IPS-15b (cell line): ENCODE measurements around the gene DIRAS1.
A peak's percentile ranks its signal among the peaks of the same experiment; 100 is the strongest.

Experiments used
- H3K27me3 ChIP-seq: one replicate; pipeline ENCODE4 v1.6.1; 2013; ENCODE audit warnings: low read length; ENCODE audit not compliant: control insufficient read depth, insufficient read depth
- H3K36me3 ChIP-seq: one replicate; pipeline ENCODE4 v1.6.1; 2013; ENCODE audit warnings: low read length; ENCODE audit not compliant: control insufficient read depth, insufficient read depth
- H3K4me1 ChIP-seq: one replicate; pipeline ENCODE4 v1.6.1; 2013; ENCODE audit warnings: mild to moderate bottlenecking, low read length; ENCODE audit not compliant: control insufficient read depth, insufficient read depth
- H3K4me3 ChIP-seq: one replicate; pipeline ENCODE4 v1.5.1; 2013; ENCODE audit warnings: low read depth, low read length
- H3K9ac ChIP-seq: one replicate; pipeline ENCODE4 v1.6.1; 2013; ENCODE audit warnings: low read depth, mild to moderate bottlenecking, low read length
- H3K9me3 ChIP-seq: one replicate; pipeline ENCODE4 v1.6.1; 2013; ENCODE audit warnings: mild to moderate bottlenecking, low read length; ENCODE audit not compliant: control insufficient read depth, insufficient read depth

DIRAS1 gene

GRCh38 chr19:2732157-2732725, 11.1 kb upstream of the DIRAS1 start:
- Histone ChIP-seq H3K27me3 (no peaks in the 10 kb centered on the region), H3K4me3 (no peak overlapping the region), H3K9me3 (no peaks in the 10 kb centered on the region), H3K36me3 (peaks cover 31% of the 10 kb centered on the region), H3K9ac (no peak overlapping the region), H3K4me1 (no peaks in the 10 kb centered on the region)

- H3K4me1 ChIP-seq: no peaks in the 10 kb centered on the region
- H3K36me3 ChIP-seq: peaks cover 25% of the 10 kb centered on the region
- H3K9me3 ChIP-seq: no peaks in the 10 kb centered on the region
- H3K4me3 ChIP-seq: no peak overlapping the region
- no peaks in the 10 kb centered on the region for H3K27me3 ChIP-seq
- H3K9ac ChIP-seq: no peak overlapping the region
Measured at GRCh38 chr19:2731181-2731995, 10.2 kb upstream of the DIRAS1 start.

- Histone ChIP-seq H3K36me3 (peaks cover 15% of the 10 kb centered on the region), H3K9ac (no peak overlapping the region), H3K27me3 (no peaks in the 10 kb centered on the region), H3K4me3 (no peak overlapping the region), H3K4me1 (no peaks in the 10 kb centered on the region), H3K9me3 (no peaks in the 10 kb centered on the region)
Measured at GRCh38 chr19:2729943-2730818, 9.0 kb upstream of the DIRAS1 start.

GRCh38 chr19:2728783-2729387, 7.7 kb upstream of the DIRAS1 start:
- H3K4me1 ChIP-seq: no peaks in the 10 kb centered on the region
- no peaks in the 10 kb centered on the region for H3K27me3 ChIP-seq
- H3K36me3 ChIP-seq: peaks cover 7% of the 10 kb centered on the region
- H3K4me3 ChIP-seq: no peak overlapping the region
- no peak overlapping the region for H3K9ac ChIP-seq
- H3K9me3 ChIP-seq: no peaks in the 10 kb centered on the region

GRCh38 chr19:2727640-2727944, 6.4 kb upstream of the DIRAS1 start:
- Histone ChIP-seq H3K9me3 (no peaks in the 10 kb centered on the region), H3K9ac (no peak overlapping the region), H3K27me3 (no peaks in the 10 kb centered on the region), H3K4me1 (no peaks in the 10 kb centered on the region), H3K4me3 (no peak overlapping the region), H3K36me3 (no peaks in the 10 kb centered on the region)

- Histone ChIP-seq H3K4me3 (no peak overlapping the region), H3K9me3 (no peaks in the 10 kb centered on the region), H3K27me3 (no peaks in the 10 kb centered on the region), H3K4me1 (peaks cover 2% of the 10 kb centered on the region), H3K36me3 (no peaks in the 10 kb centered on the region), H3K9ac (peak overlapping the region; percentile 37)
Measured at GRCh38 chr19:2726904-2727639, 5.9 kb upstream of the DIRAS1 start.

GRCh38 chr19:2726160-2726855, 5.1 kb upstream of the DIRAS1 start:
- no peaks in the 10 kb centered on the region for H3K36me3 ChIP-seq

GRCh38 chr19:2724148-2724557, 3.0 kb upstream of the DIRAS1 start:
- Histone ChIP-seq H3K4me1 (peaks cover 2% of the 10 kb centered on the region), H3K36me3 (no peaks in the 10 kb centered on the region), H3K9me3 (no peaks in the 10 kb centered on the region), H3K27me3 (no peaks in the 10 kb centered on the region), H3K4me3 (no peak overlapping the region), H3K9ac (no peak overlapping the region)

More at GRCh38 chr19:2726160-2726855, 5.1 kb upstream of the DIRAS1 start:
- H3K4me1 ChIP-seq: peaks cover 2% of the 10 kb centered on the region
- no peak overlapping the region for H3K9ac ChIP-seq
- H3K9me3 ChIP-seq: no peaks in the 10 kb centered on the region
- H3K27me3 ChIP-seq: no peaks in the 10 kb centered on the region
- no peak overlapping the region for H3K4me3 ChIP-seq

GRCh38 chr19:2723747-2724146, 2.6 kb upstream of the DIRAS1 start:
- Histone ChIP-seq H3K27me3 (no peaks in the 10 kb centered on the region), H3K4me1 (peaks cover 2% of the 10 kb centered on the region), H3K9me3 (no peaks in the 10 kb centered on the region), H3K9ac (no peak overlapping the region), H3K4me3 (no peak overlapping the region), H3K36me3 (no peaks in the 10 kb centered on the region)

- no peak overlapping the region for H3K4me3 ChIP-seq
- H3K4me1 ChIP-seq: peaks cover 2% of the 10 kb centered on the region
- no peaks in the 10 kb centered on the region for H3K27me3 ChIP-seq
- no peaks in the 10 kb centered on the region for H3K9me3 ChIP-seq
- no peaks in the 10 kb centered on the region for H3K36me3 ChIP-seq
- H3K9ac ChIP-seq: no peak overlapping the region
Measured at GRCh38 chr19:2723345-2723715, 2.2 kb upstream of the DIRAS1 start.
